ENCODE measurements around the gene PCDH15.

DNA sequence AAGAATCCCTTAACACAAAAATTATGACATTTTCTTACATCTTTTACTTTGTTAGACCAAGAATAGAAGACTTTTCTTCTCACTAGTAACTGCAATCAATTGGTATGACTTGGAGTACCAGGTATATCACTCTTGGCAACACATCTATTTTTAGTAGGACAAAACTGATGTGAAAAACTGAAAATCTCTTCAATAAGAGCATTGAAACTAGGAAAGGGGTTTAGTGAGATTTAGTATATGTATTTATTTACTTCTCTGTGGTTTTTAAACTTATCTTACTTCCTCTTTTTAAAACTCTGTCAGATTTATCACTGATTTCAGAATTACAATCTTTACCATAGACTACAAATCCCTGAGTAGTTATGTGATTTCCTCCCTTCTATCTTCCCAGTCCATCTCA, 366.2 kb downstream of the PCDH15 start:
- TF ChIP-seq YY1 (IDR thresholded peaks at IDR 0.05; ENCODE audit: insufficient read depth, insufficient read length), result no peak
- no peak for TF ChIP-seq ZNF274 (IDR thresholded peaks at IDR 0.05; ENCODE audit: low read depth, low read length)

All from NT2/D1 (cell line).